SK-N-MC (cell line): ENCODE data around the gene COL5A2.
A peak's percentile ranks its signal among the peaks of the same experiment; 100 is the strongest.

Experiments used
- DNase-seq: peaks from one replicate; pipeline ENCODE4 v3.0.0-alpha.2; 2011; ENCODE audit warnings: low read depth, low spot score
- H3K27ac ChIP-seq: fragments of 200-600 bp; sonication (generic); 2 replicates; pipeline ENCODE4 v1.5.1; 2016; ENCODE audit warnings: mixed run types
- H3K36me3 ChIP-seq: fragments of 200-600 bp; sonication (generic); 2 replicates; pipeline ENCODE4 v1.6.1; 2017; ENCODE audit warnings: antibody characterized with exemption, low read length, mixed read lengths; ENCODE audit not compliant: insufficient read depth
- H3K4me3 ChIP-seq: fragments of 200-600 bp; sonication (generic); 2 replicates; pipeline ENCODE4 v1.5.1; 2016
- H3K9ac ChIP-seq: fragments of 200-600 bp; sonication (generic); 2 replicates; pipeline ENCODE4 v1.8.0; 2017; ENCODE audit warnings: mixed run types, mixed read lengths; ENCODE audit not compliant: insufficient read length
- H3K9me3 ChIP-seq: fragments of 200-600 bp; sonication (generic); 2 replicates; pipeline ENCODE4 v1.6.1; 2017; ENCODE audit warnings: low read depth, mild to moderate bottlenecking, antibody characterized with exemption, low read length, moderate library complexity, mixed read lengths
- EZH2 ChIP-seq: fragments of 200-600 bp; sonication (generic); IDR thresholded peaks from one replicate; pipeline ENCODE4 v1.6.1; 2017; ENCODE audit warnings: antibody characterized with exemption
- FOXP2 ChIP-seq: optimal IDR thresholded peaks from 2 replicates; pipeline ENCODE3; 2011; ENCODE audit warnings: mild to moderate bottlenecking, moderate library complexity; ENCODE audit not compliant: insufficient read depth; ENCODE audit errors: extremely low read length, control extremely low read depth
- POLR2AphosphoS5 ChIP-seq: IDR thresholded peaks from 2 replicates; pipeline ENCODE4 v1.6.1; 2012; ENCODE audit warnings: mild to moderate bottlenecking, low read depth, low read length, borderline replicate concordance

The COL5A2 gene

GRCh38 chr2:189022053-189022481 lies 157.5 kb downstream of the COL5A2 start:
- TF ChIP-seq EZH2 (no peak), POLR2AphosphoS5 (no peak), FOXP2 (no peak)
- Histone ChIP-seq H3K27ac (peak overlapping the region; percentile 91), H3K36me3 (no peaks in the 10 kb centered on the region), H3K9me3 (no peaks in the 10 kb centered on the region), H3K9ac (peak overlapping the region; percentile 33), H3K4me3 (peak overlapping the region; percentile 61)
- DNase-seq: no peak

- no peaks in the 10 kb centered on the region for H3K9me3 ChIP-seq
Measured at GRCh38 chr2:189020179-189020578, 159.4 kb downstream of the COL5A2 start.

GRCh38 chr2:189018631-189019030 lies 160.9 kb downstream of the COL5A2 start:
- DNase-seq: no peak
- Histone ChIP-seq H3K36me3 (no peaks in the 10 kb centered on the region), H3K4me3 (no peak overlapping the region), H3K27ac (no peak overlapping the region), H3K9ac (no peak overlapping the region), H3K9me3 (no peaks in the 10 kb centered on the region)
- no peak for TF ChIP-seq POLR2AphosphoS5
- no peak for TF ChIP-seq EZH2
- TF ChIP-seq FOXP2: no peak

More at GRCh38 chr2:189020179-189020578, 159.4 kb downstream of the COL5A2 start:
- no peak overlapping the region for H3K4me3 ChIP-seq
- no peak overlapping the region for H3K27ac ChIP-seq
- no peak for DNase-seq
- no peak for TF ChIP-seq EZH2
- TF ChIP-seq FOXP2: no peak
- no peak for TF ChIP-seq POLR2AphosphoS5
- no peaks in the 10 kb centered on the region for H3K36me3 ChIP-seq
- H3K9ac ChIP-seq: no peak overlapping the region

- TF ChIP-seq FOXP2: no peak
- no peak for TF ChIP-seq POLR2AphosphoS5
- TF ChIP-seq EZH2: no peak
- Histone ChIP-seq H3K27ac (no peak overlapping the region), H3K9ac (no peak overlapping the region), H3K9me3 (no peaks in the 10 kb centered on the region), H3K4me3 (no peak overlapping the region), H3K36me3 (peaks cover 7% of the 10 kb centered on the region)
- no peak for DNase-seq
Measured at GRCh38 chr2:189016311-189016861, 163.2 kb downstream of the COL5A2 start.

- TF ChIP-seq FOXP2: no peak
- TF ChIP-seq POLR2AphosphoS5: no peak
- TF ChIP-seq EZH2: no peak
- Histone ChIP-seq H3K36me3 (peaks cover 17% of the 10 kb centered on the region), H3K9me3 (no peaks in the 10 kb centered on the region), H3K4me3 (no peak overlapping the region), H3K9ac (no peak overlapping the region), H3K27ac (0 out of 2 replicates have a peak overlapping the region, but pooled peaks have one; percentile 34)
- DNase-seq: no peak
Measured at GRCh38 chr2:189015359-189015758, 164.2 kb downstream of the COL5A2 start.

GRCh38 chr2:189014449-189015138 lies 165.0 kb downstream of the COL5A2 start:
- TF ChIP-seq POLR2AphosphoS5: no peak
- TF ChIP-seq EZH2: no peak
- TF ChIP-seq FOXP2: no peak
- no peak overlapping the region for H3K27ac ChIP-seq
- no peak overlapping the region for H3K4me3 ChIP-seq
- H3K9me3 ChIP-seq: no peaks in the 10 kb centered on the region
- no peak for DNase-seq
- H3K9ac ChIP-seq: no peak overlapping the region
- peaks cover 25% of the 10 kb centered on the region for H3K36me3 ChIP-seq

- H3K27ac ChIP-seq: no peak overlapping the region
- no peak for DNase-seq
- no peak for TF ChIP-seq POLR2AphosphoS5
- TF ChIP-seq EZH2: no peak
- TF ChIP-seq FOXP2: no peak
- H3K4me3 ChIP-seq: no peak overlapping the region
- H3K9ac ChIP-seq: no peak overlapping the region
- H3K9me3 ChIP-seq: no peaks in the 10 kb centered on the region
- H3K36me3 ChIP-seq: peaks cover 30% of the 10 kb centered on the region
Measured at GRCh38 chr2:189013671-189014448, 165.7 kb downstream of the COL5A2 start.

GRCh38 chr2:189013031-189013430 lies 166.5 kb downstream of the COL5A2 start:
- H3K27ac ChIP-seq: no peak overlapping the region
- H3K9ac ChIP-seq: no peak overlapping the region
- H3K4me3 ChIP-seq: no peak overlapping the region
- H3K9me3 ChIP-seq: no peaks in the 10 kb centered on the region
- TF ChIP-seq FOXP2: no peak
- TF ChIP-seq EZH2: no peak
- no peak for TF ChIP-seq POLR2AphosphoS5
- peaks cover 39% of the 10 kb centered on the region for H3K36me3 ChIP-seq
- DNase-seq: no peak
